ENCODE data around the gene MKKS.

The MKKS gene

GRCh38 chr20:10415013-10415650, 18.9 kb downstream of the MKKS start:
- no peak for DNase-seq (ENCODE audit: low read depth)
- H3K4me3 ChIP-seq (ENCODE audit: low read length), result no peak overlapping the region
- no peak for TF ChIP-seq CTCF (conservative IDR thresholded peaks at IDR 0.05; ENCODE audit: low read depth, low read length)

GRCh38 chr20:10412591-10413408, 21.2 kb downstream of the MKKS start:
- no peak for DNase-seq (ENCODE audit: low read depth)
- no peak overlapping the region for H3K4me3 ChIP-seq (ENCODE audit: low read length)
- TF ChIP-seq CTCF (conservative IDR thresholded peaks at IDR 0.05; ENCODE audit: low read depth, low read length), result peak; percentile 32

GRCh38 chr20:10411673-10412072, 22.3 kb downstream of the MKKS start:
- no peak for DNase-seq (ENCODE audit: low read depth)
- no peak for TF ChIP-seq CTCF (conservative IDR thresholded peaks at IDR 0.05; ENCODE audit: low read depth, low read length)
- H3K4me3 ChIP-seq (ENCODE audit: low read length), result no peak overlapping the region

GRCh38 chr20:10408108-10408813, 25.8 kb downstream of the MKKS start:
- H3K4me3 ChIP-seq (ENCODE audit: low read length), result no peak overlapping the region
- no peak for DNase-seq (ENCODE audit: low read depth)
- TF ChIP-seq CTCF (conservative IDR thresholded peaks at IDR 0.05; ENCODE audit: low read depth, low read length), result no peak

GRCh38 chr20:10404959-10405530, 29.0 kb downstream of the MKKS start:
- DNase-seq (ENCODE audit: low read depth), result no peak
- no peak overlapping the region for H3K4me3 ChIP-seq (ENCODE audit: low read length)
- TF ChIP-seq CTCF (conservative IDR thresholded peaks at IDR 0.05; ENCODE audit: low read depth, low read length), result no peak

GRCh38 chr20:10404023-10404628, 29.9 kb downstream of the MKKS start:
- H3K4me3 ChIP-seq (ENCODE audit: low read length), result no peak overlapping the region
- no peak for TF ChIP-seq CTCF (conservative IDR thresholded peaks at IDR 0.05; ENCODE audit: low read depth, low read length)
- no peak for DNase-seq (ENCODE audit: low read depth)

Measured in retinal pigment epithelial cell (primary cell).